ENCODE data around the gene MEIOB.
"Not testable (repeated sequence)": the region's sequence is repeated elsewhere in the genome, so short reads cannot be mapped to it uniquely, and the experiment has no call there.

Gene MEIOB

GRCh38 chr16:1871974-1872635 lies at the start of gene MEIOB:
MEIOB (minus strand) TSS chr16:1872164; CDS start chr16:1868175, 3,989 bp downstream.
- no peak for FAIRE-seq

- no peak for FAIRE-seq
Observed at GRCh38 chr16:1920727-1921171, 48.8 kb upstream of the MEIOB start.

GRCh38 chr16:1920122-1920521 lies 48.2 kb upstream of the MEIOB start:
- not testable (repeated sequence) for FAIRE-seq

- FAIRE-seq = no peak
Observed at GRCh38 chr16:1919327-1919998, 47.5 kb upstream of the MEIOB start.

GRCh38 chr16:1918351-1919326 lies 46.7 kb upstream of the MEIOB start, which contains the start of gene HS3ST6:
HS3ST6 (minus strand) TSS chr16:1918415; CDS start chr16:1918323, 92 bp downstream.
- FAIRE-seq = no peak

GRCh38 chr16:1917665-1918350 lies 45.8 kb upstream of the MEIOB start:
- FAIRE-seq = no peak

GRCh38 chr16:1917056-1917664 lies 45.2 kb upstream of the MEIOB start:
- FAIRE-seq = no peak

GRCh38 chr16:1916640-1916990 lies 44.7 kb upstream of the MEIOB start:
- no peak for FAIRE-seq

GRCh38 chr16:1915732-1916639 lies 44.0 kb upstream of the MEIOB start:
- FAIRE-seq = no peak

- no peak for FAIRE-seq
Observed at GRCh38 chr16:1914988-1915387, 43.0 kb upstream of the MEIOB start.

GRCh38 chr16:1914084-1914608 lies 42.2 kb upstream of the MEIOB start:
- FAIRE-seq = no peak

GRCh38 chr16:1913327-1914083 lies 41.5 kb upstream of the MEIOB start:
- no peak for FAIRE-seq

- FAIRE-seq = no peak
Observed at GRCh38 chr16:1912215-1912543, 40.2 kb upstream of the MEIOB start.

- FAIRE-seq = no peak
Observed at GRCh38 chr16:1911467-1912214, 39.7 kb upstream of the MEIOB start.

GRCh38 chr16:1909561-1910231 lies 37.7 kb upstream of the MEIOB start:
- no peak for FAIRE-seq

GRCh38 chr16:1908983-1909382 lies 37.0 kb upstream of the MEIOB start:
- no peak for FAIRE-seq

- no peak for FAIRE-seq
Observed at GRCh38 chr16:1908184-1908583, 36.2 kb upstream of the MEIOB start.

GRCh38 chr16:1907226-1907860 lies 35.4 kb upstream of the MEIOB start:
- no peak for FAIRE-seq

GRCh38 chr16:1906846-1907165 lies 34.8 kb upstream of the MEIOB start:
- no peak for FAIRE-seq

Data from A204.1 (cell line).